Stomach (tissue), 4 donors: ENCODE results near the gene SLC17A6.

Source experiments
- CTCF ChIP-seq, 7 experiments: fragments of 450-650 bp in 4 of 7; fragments of 200-600 bp in 3 of 7; sonication (generic) in 3 of 7; IDR thresholded peaks; one replicate each; pipeline ENCODE4 v1.5.1; 2016 to 2019; ENCODE audit warnings: antibody characterized with exemption in 7 of 7, control low read depth in 2 of 7, mild to moderate bottlenecking in 1 of 7
- EP300 ChIP-seq: sonication (generic); formaldehyde crosslinking; IDR thresholded peaks from one replicate; pipeline ENCODE4 v1.6.1; 2017; ENCODE audit warnings: antibody characterized with exemption
- POLR2A ChIP-seq, 4 donors: fragments of 450-650 bp; IDR thresholded peaks; one replicate each; pipeline ENCODE4 v1.6.1; 2016; ENCODE audit warnings: antibody characterized with exemption in 4 of 4, control low read depth in 2 of 4, mild to moderate bottlenecking in 1 of 4, moderate library complexity in 1 of 4
- POLR2AphosphoS5 ChIP-seq, 3 donors: sonication (generic); formaldehyde crosslinking; IDR thresholded peaks; one replicate each; pipeline ENCODE4 v1.6.1; 2016; ENCODE audit warnings: antibody characterized with exemption in 3 of 3

- TF ChIP-seq CTCF (IDR thresholded peaks at IDR 0.05): no peak
- no peak for TF ChIP-seq POLR2A (IDR thresholded peaks at IDR 0.05)
- TF ChIP-seq POLR2AphosphoS5 (IDR thresholded peaks at IDR 0.05): no peak
- no peak for TF ChIP-seq EP300
Measured at GRCh38 chr11:22302368-22302767, 35.8 kb upstream of the SLC17A6 start.
